NCI-H2107 treated with DMSO at 0.1 percent for 48 hours (cell line): ENCODE measurements around the gene PDCD7.
A peak's percentile ranks its signal among the peaks of the same experiment; 100 is the strongest.
"Not testable (repeated sequence)": the region's sequence is repeated elsewhere in the genome, so short reads cannot be mapped to it uniquely, and the experiment has no call there.

Source experiments
- DNase-seq: peaks from one replicate; lab custom pipeline; 2025; ENCODE audit not compliant: unreplicated experiment; lab: John Stamatoyannopoulos, UW

PDCD7 gene

DNA sequence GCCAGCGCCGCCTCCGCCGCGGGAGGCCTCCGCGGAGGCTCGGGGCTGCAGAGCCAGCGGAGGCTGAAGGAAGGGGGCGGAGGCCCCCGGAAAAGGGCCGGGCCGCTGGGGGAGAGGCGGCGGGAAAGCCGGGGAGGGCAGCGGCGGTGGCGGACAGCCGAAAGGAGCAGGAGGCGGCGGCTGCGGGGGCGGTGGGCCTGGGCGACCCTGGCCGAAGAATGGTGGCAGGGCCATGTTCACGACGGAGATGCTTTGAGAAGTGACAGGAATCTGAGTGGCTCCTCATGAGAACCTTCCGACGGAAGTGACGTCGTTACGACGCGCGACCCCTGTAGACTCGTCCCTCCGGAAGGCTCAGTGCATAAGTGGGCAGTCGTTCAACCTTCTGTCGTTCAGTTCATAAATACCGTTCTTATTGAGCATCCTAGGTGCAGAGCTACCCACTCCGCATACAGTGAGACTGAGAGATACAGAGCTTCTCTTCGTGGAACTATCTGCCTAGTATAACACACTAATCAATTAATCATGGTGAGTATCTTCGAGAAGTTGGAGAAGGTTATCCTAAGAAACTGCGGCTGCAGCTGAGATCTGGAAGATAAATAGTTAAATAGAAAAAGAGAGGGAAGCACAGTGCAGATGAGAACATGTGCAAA is at the start of gene PDCD7:
PDCD7 (minus strand) TSS at position 261 of the 653 bp plus-strand sequence; CDS start at position 234, 27 bp downstream.
- DNase-seq = peak; percentile 75

- DNase-seq = no peak
Observed at GRCh38 chr15:65182538-65182937, 48.9 kb upstream of the PDCD7 start.

DNA sequence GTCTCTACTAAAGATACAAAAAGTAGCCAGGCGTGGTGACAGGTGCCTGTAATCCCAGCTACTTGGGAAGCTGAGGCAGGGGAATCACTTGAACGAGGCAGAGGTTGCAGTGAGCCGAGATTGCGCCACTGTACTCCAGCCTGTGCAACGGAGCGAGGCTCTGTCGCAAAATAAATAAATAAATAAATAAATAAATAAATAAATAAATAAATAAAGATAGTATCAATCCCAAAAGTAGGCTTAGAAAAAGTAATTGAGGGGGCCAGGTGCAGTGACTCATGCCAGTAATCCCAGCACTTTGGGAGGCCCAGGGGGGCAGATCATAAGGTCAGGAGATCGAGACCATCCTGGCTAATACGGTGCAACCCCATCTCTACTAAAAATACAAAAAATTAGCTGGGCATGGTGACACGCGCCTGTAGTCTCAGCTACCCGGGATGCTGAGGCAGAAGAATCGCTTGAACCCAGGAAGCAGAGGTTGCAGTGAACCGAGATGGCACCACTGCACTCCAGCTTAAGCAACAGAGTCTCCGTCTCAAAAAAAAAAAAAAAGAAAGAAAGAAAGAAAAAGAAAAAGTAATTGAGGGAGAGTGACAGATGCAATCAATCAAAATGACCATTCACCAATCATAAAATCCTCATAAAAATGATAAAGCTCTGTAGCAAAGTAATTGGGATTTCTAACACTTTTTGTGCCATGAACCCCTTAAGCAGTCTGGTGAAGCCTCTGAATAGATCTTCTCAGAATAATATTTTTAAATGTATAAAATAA is 48.2 kb upstream of the PDCD7 start:
- not testable (repeated sequence) for DNase-seq

- DNase-seq = no peak
Observed at GRCh38 chr15:65180167-65180566, 46.6 kb upstream of the PDCD7 start.

DNA sequence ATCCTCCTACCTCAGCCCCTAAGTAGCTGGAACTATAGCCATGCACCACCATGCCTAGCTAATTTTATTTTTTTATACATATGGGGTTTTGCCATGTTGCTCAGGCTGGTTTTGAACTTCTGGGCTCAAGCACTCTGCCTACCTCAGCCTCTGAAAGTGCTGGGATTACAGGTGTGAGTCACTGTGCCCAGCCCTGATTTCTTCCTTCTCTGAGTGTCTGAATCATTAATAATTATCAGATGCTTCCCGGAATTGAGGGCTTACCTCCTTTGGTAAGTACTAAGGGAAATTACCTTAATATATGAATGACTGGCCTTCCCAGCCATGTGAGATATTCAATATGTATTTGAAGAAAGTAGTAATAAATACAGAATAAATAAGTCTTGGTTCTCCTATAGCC is 44.3 kb upstream of the PDCD7 start:
- no peak for DNase-seq

DNA sequence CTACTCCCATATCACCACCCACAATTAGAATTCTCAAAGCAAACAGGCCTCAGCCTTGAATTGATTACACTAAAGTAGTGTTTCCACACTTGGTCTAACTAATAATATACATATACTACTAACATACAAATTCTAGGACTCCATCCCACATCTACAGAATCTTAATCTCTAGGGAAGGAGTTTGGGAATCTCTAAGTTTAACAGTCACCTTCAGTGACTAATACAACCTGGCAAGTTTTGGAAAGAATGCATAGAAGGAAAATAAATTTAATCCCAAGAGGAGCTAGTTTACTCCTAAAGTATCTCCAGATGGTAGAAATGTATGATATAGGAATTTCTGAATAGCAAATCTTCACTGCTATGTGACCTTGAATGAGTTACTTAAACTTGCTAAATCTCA is 42.4 kb upstream of the PDCD7 start:
- no peak for DNase-seq

- no peak for DNase-seq
Observed at GRCh38 chr15:65175511-65175910, 41.9 kb upstream of the PDCD7 start.

GRCh38 chr15:65174509-65174908 is 40.9 kb upstream of the PDCD7 start:
- DNase-seq = no peak

- no peak for DNase-seq
Observed at GRCh38 chr15:65172531-65172930, 38.9 kb upstream of the PDCD7 start.

GRCh38 chr15:65171428-65171827 is 37.8 kb upstream of the PDCD7 start:
- DNase-seq = no peak

DNA sequence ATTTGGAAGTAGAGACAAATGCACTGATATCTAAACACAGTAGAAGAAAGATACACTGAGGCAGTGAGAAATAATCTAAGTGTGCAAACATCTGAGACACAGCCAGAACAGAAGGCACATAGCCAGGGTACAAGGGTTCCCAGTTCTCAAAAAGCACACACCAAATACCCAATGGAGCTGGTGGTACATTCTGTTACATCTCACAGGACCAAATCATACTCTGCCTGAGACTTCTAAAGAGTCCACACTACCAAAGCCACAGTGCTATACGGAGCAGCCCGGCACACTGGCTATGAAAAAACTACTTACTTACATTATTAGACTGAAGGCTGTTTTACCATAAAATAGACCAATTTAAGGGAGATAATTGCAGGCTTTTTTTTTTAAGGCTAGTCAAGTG is 32.3 kb upstream of the PDCD7 start:
- DNase-seq = no peak

DNA sequence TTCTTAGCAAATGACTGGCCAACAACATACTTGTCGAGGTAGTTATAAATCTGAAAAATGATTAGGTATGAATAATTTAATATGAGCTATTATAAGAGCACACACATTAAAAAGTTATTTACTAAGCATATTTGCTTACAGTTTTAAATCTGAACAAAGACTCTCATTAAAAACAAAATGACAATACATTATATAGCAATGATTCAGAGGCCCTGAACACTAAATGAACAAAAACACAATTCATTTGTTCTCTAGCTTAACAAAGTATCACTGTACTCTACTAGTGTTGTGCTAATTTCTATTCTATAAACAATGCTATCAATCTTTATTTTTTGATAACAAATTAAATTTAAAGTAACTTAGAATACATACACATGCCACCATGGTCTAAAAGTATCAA is 30.5 kb upstream of the PDCD7 start:
- no peak for DNase-seq

- no peak for DNase-seq
Observed at GRCh38 chr15:65163041-65163440, 29.4 kb upstream of the PDCD7 start.

- no peak for DNase-seq
Observed at GRCh38 chr15:65156692-65157091, 23.1 kb upstream of the PDCD7 start.

- no peak for DNase-seq
Observed at GRCh38 chr15:65154720-65155119, 21.1 kb upstream of the PDCD7 start.

GRCh38 chr15:65147902-65148301 is 14.3 kb upstream of the PDCD7 start:
- no peak for DNase-seq

GRCh38 chr15:65146438-65146837 is 12.8 kb upstream of the PDCD7 start:
- DNase-seq = no peak

DNA sequence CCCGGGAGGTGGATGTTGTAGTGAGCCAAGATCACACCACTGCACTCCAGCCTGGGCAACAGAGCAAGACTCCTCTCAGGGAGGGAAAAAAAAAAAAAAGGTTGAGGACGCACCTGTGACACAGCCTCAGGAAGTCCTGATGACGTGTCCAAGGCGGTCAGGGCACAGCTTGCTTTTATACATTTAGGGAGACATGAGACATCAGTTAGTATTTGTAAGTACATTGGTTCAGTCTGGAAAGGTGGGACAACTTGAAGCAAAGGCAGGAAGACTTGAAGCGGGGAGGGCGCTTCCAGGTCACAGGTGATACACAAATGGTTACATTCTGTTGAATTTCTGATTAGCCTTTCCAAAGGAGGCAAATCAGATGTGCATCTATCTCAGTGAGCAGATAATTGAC is 5.0 kb upstream of the PDCD7 start:
- DNase-seq = not testable (repeated sequence)

- DNase-seq = not testable (repeated sequence)
Observed at GRCh38 chr15:65137893-65138292, 4.3 kb upstream of the PDCD7 start.

GRCh38 chr15:65137089-65137488 is 3.5 kb upstream of the PDCD7 start:
- DNase-seq = not testable (repeated sequence)

DNA sequence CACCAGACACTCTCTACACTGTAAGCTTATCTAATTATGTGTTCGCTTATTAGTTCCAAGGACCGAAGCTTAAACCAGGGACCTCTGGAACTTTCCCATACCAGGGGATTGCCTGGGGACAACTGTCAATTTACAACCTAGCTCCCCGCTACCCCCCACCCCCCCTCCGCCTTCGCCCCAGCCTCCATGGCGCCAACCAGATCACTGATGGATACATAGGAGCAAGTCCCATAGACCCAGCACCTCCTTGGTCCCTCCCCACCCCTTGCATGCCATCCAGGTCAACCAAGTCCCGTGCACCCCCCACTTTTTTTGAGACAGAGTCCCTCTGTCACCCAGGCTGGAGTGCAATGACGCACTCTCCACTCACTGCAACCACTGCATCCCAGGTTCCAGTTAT is 930 bp upstream of the PDCD7 start:
- DNase-seq = no peak

GRCh38 chr15:65132878-65133547 is 595 bp downstream of the PDCD7 start:
- DNase-seq = no peak
